Measurements from ENCODE around the gene NRDC. TPM values are rescaled to one million over a fixed set of nuclear protein-coding genes. Genes with fewer than 3 reads are reported as not detected.

Gene NRDC
- total and polyA plus RNA-seq, 9 of the 15 experiments (the other 6 are each of a cell fraction or from before 2014, with no cell fraction given) = 102 to 371 (median 201) TPM

DNA sequence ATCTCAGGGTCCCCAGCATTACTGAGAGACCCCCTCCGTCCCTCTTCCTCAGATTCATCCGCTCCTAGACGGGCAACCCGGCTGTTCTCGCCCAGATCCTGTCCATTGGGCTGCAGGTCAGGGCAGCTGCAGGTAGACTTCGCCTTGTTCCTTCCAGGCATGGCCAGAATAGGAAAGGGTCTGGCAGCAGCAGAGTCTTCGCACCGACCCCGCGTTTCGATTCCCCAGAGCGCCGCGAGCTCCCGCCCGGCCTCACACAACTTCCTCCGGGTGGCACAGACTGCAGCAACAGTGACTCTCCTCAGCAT lies 265 bp downstream of the NRDC start (continued):
- 0 out of 2 replicates have a peak, but pooled peaks have one; percentile 64 for TF ChIP-seq ZFPM2 (CRISPR knock-in tag; IDR thresholded peaks at IDR 0.05)
- TF ChIP-seq XRCC3 (IDR thresholded peaks at IDR 0.05) = no peak
- no peak for TF ChIP-seq ZNF696 (CRISPR knock-in tag; conservative IDR thresholded peaks at IDR 0.05)
- TF ChIP-seq MYNN (IDR thresholded peaks at IDR 0.05) = no peak
- TF ChIP-seq MYNN (CRISPR knock-in tag; IDR thresholded peaks at IDR 0.05) = no peak
- TF ChIP-seq MTA1 (IDR thresholded peaks at IDR 0.05; ENCODE audit: borderline replicate concordance) = no peak
- TF ChIP-seq, protein P1, sequence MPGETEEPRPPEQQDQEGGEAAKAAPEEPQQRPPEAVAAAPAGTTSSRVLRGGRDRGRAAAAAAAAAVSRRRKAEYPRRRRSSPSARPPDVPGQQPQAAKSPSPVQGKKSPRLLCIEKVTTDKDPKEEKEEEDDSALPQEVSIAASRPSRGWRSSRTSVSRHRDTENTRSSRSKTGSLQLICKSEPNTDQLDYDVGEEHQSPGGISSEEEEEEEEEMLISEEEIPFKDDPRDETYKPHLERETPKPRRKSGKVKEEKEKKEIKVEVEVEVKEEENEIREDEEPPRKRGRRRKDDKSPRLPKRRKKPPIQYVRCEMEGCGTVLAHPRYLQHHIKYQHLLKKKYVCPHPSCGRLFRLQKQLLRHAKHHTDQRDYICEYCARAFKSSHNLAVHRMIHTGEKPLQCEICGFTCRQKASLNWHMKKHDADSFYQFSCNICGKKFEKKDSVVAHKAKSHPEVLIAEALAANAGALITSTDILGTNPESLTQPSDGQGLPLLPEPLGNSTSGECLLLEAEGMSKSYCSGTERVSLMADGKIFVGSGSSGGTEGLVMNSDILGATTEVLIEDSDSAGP (CRISPR knock-in tag; IDR thresholded peaks at IDR 0.05) = 0 out of 2 replicates have a peak, but pooled peaks have one; percentile 56
- TF ChIP-seq, protein P2, sequence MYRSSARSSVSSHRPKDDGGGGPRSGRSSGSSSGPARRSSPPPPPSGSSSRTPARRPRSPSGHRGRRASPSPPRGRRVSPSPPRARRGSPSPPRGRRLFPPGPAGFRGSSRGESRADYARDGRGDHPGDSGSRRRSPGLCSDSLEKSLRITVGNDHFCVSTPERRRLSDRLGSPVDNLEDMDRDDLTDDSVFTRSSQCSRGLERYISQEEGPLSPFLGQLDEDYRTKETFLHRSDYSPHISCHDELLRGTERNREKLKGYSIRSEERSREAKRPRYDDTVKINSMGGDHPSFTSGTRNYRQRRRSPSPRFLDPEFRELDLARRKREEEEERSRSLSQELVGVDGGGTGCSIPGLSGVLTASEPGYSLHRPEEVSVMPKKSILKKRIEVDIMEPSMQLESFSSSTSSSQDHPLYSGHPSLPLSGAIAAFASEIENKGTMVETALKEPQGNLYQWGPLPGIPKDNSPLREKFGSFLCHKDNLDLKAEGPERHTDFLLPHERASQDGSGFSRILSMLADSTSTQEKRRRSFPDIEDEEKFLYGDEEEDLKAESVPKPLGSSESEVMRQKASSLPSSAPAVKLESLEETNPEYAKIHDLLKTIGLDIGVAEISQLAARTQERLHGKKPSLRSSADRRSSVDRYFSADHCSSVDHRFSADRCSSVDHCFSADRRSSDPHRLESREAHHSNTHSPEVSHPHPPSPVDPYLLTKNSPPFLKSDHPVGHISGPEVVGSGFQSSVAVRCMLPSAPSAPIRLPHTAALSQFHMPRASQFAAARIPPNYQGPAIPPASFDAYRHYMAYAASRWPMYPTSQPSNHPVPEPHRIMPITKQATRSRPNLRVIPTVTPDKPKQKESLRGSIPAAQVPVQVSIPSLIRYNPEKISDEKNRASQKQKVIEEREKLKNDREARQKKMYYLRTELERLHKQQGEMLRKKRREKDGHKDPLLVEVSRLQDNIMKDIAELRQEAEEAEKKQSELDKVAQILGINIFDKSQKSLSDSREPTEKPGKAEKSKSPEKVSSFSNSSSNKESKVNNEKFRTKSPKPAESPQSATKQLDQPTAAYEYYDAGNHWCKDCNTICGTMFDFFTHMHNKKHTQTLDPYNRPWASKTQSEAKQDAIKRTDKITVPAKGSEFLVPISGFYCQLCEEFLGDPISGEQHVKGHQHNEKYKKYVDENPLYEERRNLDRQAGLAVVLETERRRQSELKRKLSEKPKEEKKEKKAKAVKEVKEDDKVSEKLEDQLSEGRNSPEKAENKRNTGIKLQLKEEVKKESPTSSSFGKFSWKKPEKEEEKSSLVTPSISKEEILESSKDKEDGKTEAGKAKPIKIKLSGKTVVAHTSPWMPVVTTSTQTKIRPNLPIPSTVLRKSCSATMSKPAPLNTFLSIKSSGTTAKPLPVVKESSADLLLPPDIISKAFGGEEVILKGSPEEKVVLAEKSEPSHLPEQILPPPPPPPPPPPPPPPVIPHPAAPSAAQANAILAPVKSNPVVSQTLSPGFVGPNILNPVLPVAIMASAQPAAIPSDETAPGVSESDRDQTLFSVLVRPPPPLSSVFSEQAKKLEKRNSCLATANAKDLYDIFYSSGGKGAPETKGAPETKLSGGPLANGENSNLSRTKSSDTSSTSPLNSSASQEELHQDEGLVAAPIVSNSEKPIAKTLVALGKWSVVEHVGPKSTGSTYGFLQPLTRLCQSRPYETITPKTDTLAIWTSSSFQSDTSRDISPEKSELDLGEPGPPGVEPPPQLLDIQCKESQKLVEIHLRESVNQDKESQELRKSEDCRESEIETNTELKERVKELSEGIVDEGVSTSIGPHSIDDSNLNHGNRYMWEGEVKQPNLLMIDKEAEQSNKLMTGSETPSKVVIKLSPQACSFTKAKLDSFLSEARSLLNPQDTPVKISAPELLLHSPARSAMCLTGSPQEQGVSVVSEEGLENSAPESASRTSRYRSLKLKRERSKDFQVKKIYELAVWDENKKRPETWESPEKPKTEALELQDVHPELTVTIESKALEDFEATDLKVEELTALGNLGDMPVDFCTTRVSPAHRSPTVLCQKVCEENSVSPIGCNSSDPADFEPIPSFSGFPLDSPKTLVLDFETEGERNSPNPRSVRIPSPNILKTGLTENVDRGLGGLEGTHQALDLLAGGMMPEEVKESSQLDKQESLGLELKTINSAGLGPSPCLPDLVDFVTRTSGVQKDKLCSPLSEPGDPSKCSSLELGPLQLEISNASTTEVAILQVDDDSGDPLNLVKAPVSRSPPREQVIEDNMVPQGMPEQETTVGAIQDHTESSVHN (IDR thresholded peaks at IDR 0.05; ENCODE audit: borderline replicate concordance in 1 of 2, low read depth in 1 of 2) = no peak
- TF ChIP-seq SRF (CRISPR knock-in tag; IDR thresholded peaks at IDR 0.05) = no peak
- peak; percentile 38 for TF ChIP-seq SMAD1 (IDR thresholded peaks at IDR 0.05; ENCODE audit: low read depth, low read length, partially characterized antibody)
- TF ChIP-seq ZNF830 (CRISPR knock-in tag; IDR thresholded peaks at IDR 0.05) = no peak
- no peak for TF ChIP-seq PYGO2 (tag; IDR thresholded peaks at IDR 0.05)
- TF ChIP-seq NUFIP1 (IDR thresholded peaks at IDR 0.05; ENCODE audit: partially characterized antibody) = no peak
- no peak for TF ChIP-seq MECOM (CRISPR knock-in tag; IDR thresholded peaks at IDR 0.05)
- TF ChIP-seq MEIS2 (IDR thresholded peaks at IDR 0.05; ENCODE audit: partially characterized antibody) = no peak
- TF ChIP-seq NFE2 (IDR thresholded peaks at IDR 0.05; ENCODE audit: low read depth) = no peak
- no peak for TF ChIP-seq CBFA2T3 (IDR thresholded peaks at IDR 0.05)
- TF ChIP-seq MIER1 (IDR thresholded peaks at IDR 0.05; ENCODE audit: low read depth) = 0 out of 2 replicates have a peak, but pooled peaks have one; percentile 35
- no peak for TF ChIP-seq ZC3H11A (IDR thresholded peaks at IDR 0.05; ENCODE audit: low read depth, low read length)
